ENCODE measurements around the gene GPI.

The GPI gene

GRCh38 chr19:34404109-34404909, 39.3 kb downstream of the GPI start, which contains the start of gene PDCD2L:
PDCD2L (plus strand) TSS chr19:34404399; CDS start chr19:34404431, 32 bp downstream.
- DNase-seq (ENCODE audit: low read depth), result peak; percentile 72

GRCh38 chr19:34405892-34406660, 41.1 kb downstream of the GPI start:
- no peak for DNase-seq (ENCODE audit: low read depth)

- no peak for DNase-seq (ENCODE audit: low read depth)
These were observed 43.4 kb downstream of the GPI start for GRCh38 chr19:34408411-34408810.

- DNase-seq (ENCODE audit: low read depth), result no peak
These were observed 44.5 kb downstream of the GPI start for GRCh38 chr19:34409189-34410164.

GRCh38 chr19:34411216-34411615, 46.2 kb downstream of the GPI start:
- no peak for DNase-seq (ENCODE audit: low read depth)

- no peak for DNase-seq (ENCODE audit: low read depth)
These were observed 51.1 kb downstream of the GPI start for GRCh38 chr19:34416021-34416545.

GRCh38 chr19:34418300-34418699, 53.3 kb downstream of the GPI start:
- DNase-seq (ENCODE audit: low read depth), result no peak

GRCh38 chr19:34426096-34426661, 61.2 kb downstream of the GPI start:
- no peak for DNase-seq (ENCODE audit: low read depth)

GRCh38 chr19:34428549-34429285, 63.7 kb downstream of the GPI start:
- DNase-seq (ENCODE audit: low read depth), result no peak

GRCh38 chr19:34429553-34429952, 64.6 kb downstream of the GPI start:
- no peak for DNase-seq (ENCODE audit: low read depth)

GRCh38 chr19:34430738-34431625, 66.0 kb downstream of the GPI start:
- peak; percentile 41 for DNase-seq (ENCODE audit: low read depth)

- no peak for DNase-seq (ENCODE audit: low read depth)
These were observed 66.8 kb downstream of the GPI start for GRCh38 chr19:34431681-34432402.

GRCh38 chr19:34432797-34433196, 67.8 kb downstream of the GPI start:
- DNase-seq (ENCODE audit: low read depth), result no peak

- DNase-seq (ENCODE audit: low read depth), result no peak
These were observed 71.7 kb downstream of the GPI start for GRCh38 chr19:34436716-34437115.

- DNase-seq (ENCODE audit: low read depth), result no peak
These were observed 83.2 kb downstream of the GPI start for GRCh38 chr19:34448191-34448590.

Measured in fibroblast of the conjunctiva (primary cell).